HG02852 (cell line): ENCODE results near the gene ANKRD45.
"Not testable (repeated sequence)": the region's sequence is repeated elsewhere in the genome, so short reads cannot be mapped to it uniquely, and the experiment has no call there.

ENCODE experiments used
- ATAC-seq: cut with Tn5 transposase; IDR thresholded peaks from one replicate; pipeline ENCODE4 v1.9.1; 2021; ENCODE audit warnings: mild to moderate bottlenecking, moderate library complexity; ENCODE audit not compliant: unreplicated experiment

Gene ANKRD45

DNA sequence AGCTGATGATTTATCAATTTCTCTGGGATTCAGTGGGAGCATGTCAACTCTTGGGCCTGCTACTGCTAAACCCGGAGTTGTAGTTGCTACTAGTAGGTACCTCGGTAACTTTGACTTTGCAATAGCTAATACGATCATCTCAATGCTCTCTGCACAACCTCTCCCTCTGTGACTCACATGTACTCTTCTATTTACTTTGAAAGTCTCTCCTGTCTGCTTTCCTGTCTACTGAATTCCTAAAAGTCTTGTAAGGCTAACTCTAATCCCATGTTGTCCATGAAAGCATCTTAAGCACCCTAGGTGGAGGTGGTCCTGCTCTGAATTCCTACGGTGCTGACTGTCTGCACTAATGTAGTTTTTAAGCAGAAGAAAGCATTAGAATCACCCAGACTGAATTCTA, 96.1 kb downstream of the ANKRD45 start:
- ATAC-seq: no peak

DNA sequence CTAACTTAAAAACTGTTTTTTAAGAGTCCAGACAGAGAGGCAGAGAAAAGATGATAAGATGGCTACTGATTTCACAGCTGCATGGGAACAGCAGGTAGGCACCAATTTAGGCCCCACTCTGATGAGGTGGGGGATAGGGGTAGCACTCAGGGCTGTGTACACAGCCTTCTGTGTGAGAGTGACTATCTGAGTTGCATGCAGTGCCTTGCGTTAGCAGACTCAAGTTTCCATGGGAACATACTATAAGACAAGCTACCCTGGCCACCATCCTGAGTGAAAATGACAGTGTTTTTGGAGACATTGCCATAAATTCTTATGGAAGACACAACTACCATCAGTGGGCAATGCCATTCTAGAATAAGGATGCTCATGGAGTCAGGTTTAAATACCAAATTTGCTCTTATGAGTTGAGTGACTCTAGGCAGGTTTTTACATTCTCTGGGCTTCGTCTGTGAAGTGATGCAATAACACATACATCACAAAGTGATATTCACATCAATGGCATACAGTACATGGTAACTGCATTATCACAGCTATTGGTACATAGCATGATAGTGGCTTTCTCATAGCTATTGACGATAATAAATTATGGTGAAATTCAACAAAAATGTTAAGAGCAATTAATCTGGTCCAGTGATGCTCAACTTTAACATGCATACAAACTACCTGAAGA, 97.3 kb downstream of the ANKRD45 start:
- ATAC-seq: no peak

DNA sequence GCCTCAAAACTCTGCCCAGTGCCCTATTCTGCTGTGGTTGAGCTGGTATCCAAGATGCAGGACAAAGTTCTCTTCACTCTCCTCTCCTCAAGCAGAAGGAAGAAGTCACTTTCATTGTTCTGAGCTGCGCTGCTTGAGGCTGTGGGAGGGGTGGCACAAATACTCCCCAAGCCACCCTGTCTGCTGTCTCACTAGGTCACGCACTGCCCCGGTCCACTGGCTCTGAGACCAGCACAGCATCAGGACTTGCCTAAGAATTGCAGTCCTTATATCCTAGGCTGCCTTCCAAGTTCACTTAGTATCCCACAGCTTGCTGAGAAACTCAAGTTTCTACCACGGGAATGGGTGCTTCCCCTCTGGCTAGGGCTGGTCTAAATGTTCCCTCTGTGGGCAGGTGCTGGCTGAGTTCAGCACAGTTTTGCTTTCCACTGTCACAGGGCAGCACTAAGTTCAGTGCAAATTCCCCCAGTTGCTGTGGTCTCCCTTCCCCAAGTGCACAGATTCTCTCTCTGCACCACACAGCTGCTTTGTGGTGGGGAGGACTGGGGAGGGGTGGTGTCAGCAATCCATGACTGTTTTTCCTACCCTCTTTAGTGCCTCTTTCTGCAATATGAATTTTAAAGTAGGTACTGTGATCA, 99.2 kb downstream of the ANKRD45 start:
- peak; percentile 95 for ATAC-seq

DNA sequence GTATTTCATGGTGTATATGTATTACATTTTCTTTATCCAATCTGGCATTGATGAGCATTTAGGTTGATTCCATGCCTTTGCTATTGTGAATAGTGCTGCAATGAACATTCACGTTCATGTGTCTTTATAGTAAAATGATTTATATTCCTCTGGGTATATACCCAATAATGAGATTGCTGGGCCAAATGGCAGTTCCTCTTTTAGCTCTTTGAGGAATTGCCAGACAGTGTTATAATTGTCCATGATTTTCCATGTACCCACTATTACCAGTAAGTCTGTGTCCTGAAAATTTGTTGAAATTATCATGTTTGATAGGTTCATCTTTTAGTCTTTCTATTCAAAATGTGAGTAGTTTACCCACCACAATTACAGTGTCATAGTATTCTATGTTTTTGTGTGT, 101.2 kb downstream of the ANKRD45 start:
- ATAC-seq: no peak

DNA sequence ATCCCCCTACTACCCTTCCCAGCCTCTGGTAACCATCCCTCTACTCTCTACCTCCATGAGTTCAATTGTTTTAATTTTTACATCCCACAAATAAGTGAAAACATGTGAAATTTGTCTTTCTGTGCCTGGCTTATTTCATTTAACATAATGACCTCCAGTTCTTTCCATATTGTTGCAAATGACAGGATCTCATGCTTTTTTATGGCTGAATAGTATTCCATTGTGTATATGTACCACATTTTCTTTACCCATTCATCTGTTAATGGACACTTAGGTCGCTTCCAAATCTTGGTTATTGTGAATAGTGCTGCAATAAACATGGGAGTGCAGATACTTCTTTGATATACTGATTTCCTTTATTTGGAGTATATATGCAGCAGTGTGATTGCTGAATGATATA, 105.8 kb downstream of the ANKRD45 start:
- not testable (repeated sequence) for ATAC-seq

DNA sequence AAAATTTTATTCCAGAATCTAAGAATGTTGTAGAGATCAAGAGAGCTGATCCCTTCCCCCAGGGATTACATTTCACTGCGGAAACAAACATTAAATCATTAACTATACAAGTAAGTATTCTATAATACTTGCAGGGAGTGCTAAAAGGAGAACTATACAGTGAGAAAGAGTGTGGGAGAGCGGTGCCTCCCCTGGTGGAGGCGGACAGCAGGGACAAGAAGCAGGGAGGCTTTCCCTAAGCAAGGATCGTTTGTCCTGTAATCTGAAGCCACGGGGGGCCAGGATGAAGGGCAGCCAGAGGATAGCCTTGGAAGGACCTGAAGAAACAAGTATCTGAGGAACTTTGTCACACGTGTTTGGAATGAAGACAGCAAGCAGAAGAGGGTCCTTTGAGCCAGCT, 106.8 kb downstream of the ANKRD45 start:
- no peak for ATAC-seq

DNA sequence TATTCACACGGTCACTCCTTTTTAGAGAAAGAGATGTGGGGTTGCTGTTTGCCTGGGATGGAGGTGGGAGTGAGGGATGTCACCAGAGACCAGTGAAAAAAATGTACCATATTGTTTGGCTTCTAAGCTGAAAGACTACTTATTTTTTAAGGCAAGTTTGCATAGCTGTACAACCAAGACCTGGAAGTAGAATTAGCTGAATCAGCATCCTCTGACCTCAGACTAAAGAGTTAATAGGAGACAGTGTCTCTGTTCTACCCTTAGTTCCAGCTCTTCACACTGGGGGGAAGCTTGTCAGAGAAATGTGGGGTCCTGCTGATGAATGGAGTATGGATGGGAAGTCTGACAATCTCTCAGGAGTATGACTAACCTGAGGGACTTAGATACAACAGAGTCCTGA, 108.4 kb downstream of the ANKRD45 start:
- ATAC-seq: no peak

DNA sequence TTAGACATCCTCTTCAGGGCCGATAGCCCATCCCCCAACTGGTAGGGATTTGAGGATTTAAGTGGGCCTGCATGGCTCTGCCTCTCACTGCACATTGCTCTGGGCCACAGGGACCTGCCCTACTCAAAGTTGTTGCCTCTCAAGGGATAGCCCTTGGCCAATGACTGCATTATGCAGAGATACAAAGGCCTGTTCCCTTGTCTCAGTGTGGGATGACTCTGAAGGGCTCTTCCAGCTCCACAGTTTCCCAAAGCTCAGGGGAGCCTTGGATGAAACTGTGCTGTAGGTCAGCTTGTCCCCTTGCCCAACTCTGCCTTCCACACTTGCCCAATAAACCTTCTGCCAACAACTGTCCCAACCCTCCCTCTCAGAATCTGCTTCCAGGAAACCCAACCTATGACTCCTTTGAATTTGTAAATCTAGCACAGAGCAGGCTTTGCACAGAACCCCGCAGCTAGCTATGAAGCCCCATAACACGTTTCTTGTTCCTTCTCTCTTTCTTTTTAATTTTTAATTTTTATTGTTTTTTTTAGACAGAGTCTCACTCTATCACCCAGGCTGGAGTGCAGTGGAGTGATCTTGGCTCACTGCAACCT, 109.3 kb downstream of the ANKRD45 start:
- ATAC-seq: no peak
